Fibroblast of lung (primary cell): Measurements from ENCODE around the gene PRDM13.

ENCODE experiments used
- EZH2 ChIP-seq: IDR thresholded peaks from 2 replicates; pipeline ENCODE4 v1.5.1; 2012; ENCODE audit warnings: low read length, control low read depth, mild to moderate bottlenecking; ENCODE audit errors: missing control alignments
- TF ChIP-seq, protein P1 (sequence below), 2 donors: IDR thresholded peaks in 1 of 2; conservative IDR thresholded peaks in 1 of 2; 1 replicate in 1 of 2; 2 replicates in 1 of 2; pipeline ENCODE4 v1.5.1; 2011 to 2012; ENCODE audit warnings: low read length in 2 of 2, control low read depth in 1 of 2, inconsistent platforms in 1 of 2, low read depth in 1 of 2, mild to moderate bottlenecking in 1 of 2

DNA sequence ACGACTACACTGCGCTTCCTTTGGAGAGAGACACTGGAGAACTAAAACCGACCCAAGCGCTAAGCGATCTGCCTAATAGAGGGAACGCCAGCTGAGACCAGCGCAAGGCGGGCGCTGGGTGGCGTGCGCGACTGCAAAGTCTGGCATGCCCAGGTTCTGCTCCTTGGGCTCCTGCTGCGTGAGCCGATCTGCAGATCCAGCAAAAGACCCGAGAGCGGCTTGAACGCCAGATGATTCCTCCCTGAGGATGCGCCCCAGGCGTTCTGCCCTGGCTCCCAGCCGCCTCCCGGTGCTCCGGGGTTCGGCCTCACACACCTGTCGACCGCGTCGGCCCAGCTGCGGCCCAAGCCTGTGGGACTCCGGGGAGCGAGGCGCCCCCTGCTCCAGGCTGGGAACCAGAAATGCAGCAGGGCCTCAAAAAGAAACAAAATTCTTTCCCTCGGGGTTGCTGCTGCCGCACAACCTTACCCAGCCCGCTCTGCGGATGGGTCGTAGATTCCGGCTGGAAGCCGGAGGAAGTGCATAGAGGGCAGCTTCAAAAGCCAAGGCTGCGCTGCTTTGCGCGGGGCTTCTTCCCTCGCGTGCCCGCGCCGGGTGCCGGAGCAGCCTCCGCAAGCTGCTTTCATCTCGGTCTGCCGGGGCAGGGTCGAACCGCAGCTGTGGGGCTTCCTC lies 17.9 kb upstream of the PRDM13 start:
- TF ChIP-seq, protein P1, sequence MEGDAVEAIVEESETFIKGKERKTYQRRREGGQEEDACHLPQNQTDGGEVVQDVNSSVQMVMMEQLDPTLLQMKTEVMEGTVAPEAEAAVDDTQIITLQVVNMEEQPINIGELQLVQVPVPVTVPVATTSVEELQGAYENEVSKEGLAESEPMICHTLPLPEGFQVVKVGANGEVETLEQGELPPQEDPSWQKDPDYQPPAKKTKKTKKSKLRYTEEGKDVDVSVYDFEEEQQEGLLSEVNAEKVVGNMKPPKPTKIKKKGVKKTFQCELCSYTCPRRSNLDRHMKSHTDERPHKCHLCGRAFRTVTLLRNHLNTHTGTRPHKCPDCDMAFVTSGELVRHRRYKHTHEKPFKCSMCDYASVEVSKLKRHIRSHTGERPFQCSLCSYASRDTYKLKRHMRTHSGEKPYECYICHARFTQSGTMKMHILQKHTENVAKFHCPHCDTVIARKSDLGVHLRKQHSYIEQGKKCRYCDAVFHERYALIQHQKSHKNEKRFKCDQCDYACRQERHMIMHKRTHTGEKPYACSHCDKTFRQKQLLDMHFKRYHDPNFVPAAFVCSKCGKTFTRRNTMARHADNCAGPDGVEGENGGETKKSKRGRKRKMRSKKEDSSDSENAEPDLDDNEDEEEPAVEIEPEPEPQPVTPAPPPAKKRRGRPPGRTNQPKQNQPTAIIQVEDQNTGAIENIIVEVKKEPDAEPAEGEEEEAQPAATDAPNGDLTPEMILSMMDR (conservative IDR thresholded peaks at IDR 0.05 in 1 of 2, IDR thresholded peaks at IDR 0.05 in 1 of 2; ENCODE audit: low read depth in 1 of 2, low read length in 2 of 2) = peak; percentile 24 to 44
- TF ChIP-seq EZH2 = no peak
